CD14-positive monocyte (primary cell): ENCODE data around the gene CD38. TPM values are rescaled to one million over a fixed set of nuclear protein-coding genes. Genes with fewer than 3 reads are reported as not detected.
A peak's percentile ranks its signal among the peaks of the same experiment; 100 is the strongest.

Source experiments
- DNase-seq, 3 donors: peaks; one replicate each; pipeline ENCODE4 v3.0.0-alpha.2; 2011 to 2022
- H2AFZ ChIP-seq: 2 replicates; pipeline ENCODE4 v1.6.0; 2012; ENCODE audit warnings: mild to moderate bottlenecking, low read depth, low read length, inconsistent platforms; ENCODE audit not compliant: insufficient read depth, poor library complexity, severe bottlenecking
- H3K27ac ChIP-seq, 2 donors: 1 replicate in 1 of 2; 2 replicates in 1 of 2; pipeline ENCODE4 v1.5.1; 2012 to 2013; ENCODE audit warnings: low read length in 2 of 2, control low read depth in 1 of 2, inconsistent platforms in 1 of 2, low read depth in 1 of 2, mild to moderate bottlenecking in 1 of 2
- H3K27me3 ChIP-seq, 2 donors: one replicate each; pipeline versions ENCODE4 v1.6.0 to v1.6.1; 2011 to 2013; ENCODE audit warnings: low read length in 2 of 2; ENCODE audit not compliant: control insufficient read depth in 2 of 2, insufficient read depth in 2 of 2
- H3K36me3 ChIP-seq, 2 donors: replicated peaks in 1 of 2; 1 replicate in 1 of 2; 2 replicates in 1 of 2; pipeline versions ENCODE4 v1.5.1 to v1.6.1; 2012 to 2013; ENCODE audit warnings: low read length in 2 of 2, control low read depth in 1 of 2, inconsistent platforms in 1 of 2, mild to moderate bottlenecking in 1 of 2; ENCODE audit not compliant: insufficient read depth in 2 of 2, control insufficient read depth in 1 of 2
- H3K4me1 ChIP-seq, 2 donors: 1 replicate in 1 of 2; 2 replicates in 1 of 2; pipeline versions ENCODE4 v1.5.1 to v1.6.1; 2012 to 2013; ENCODE audit warnings: low read length in 2 of 2, control low read depth in 1 of 2, inconsistent platforms in 1 of 2, mild to moderate bottlenecking in 1 of 2, moderate library complexity in 1 of 2; ENCODE audit not compliant: insufficient read depth in 2 of 2, control insufficient read depth in 1 of 2
- H3K4me2 ChIP-seq: replicated peaks from 2 replicates; pipeline ENCODE3; 2012; ENCODE audit warnings: low read length, moderate library complexity, mild to moderate bottlenecking; ENCODE audit not compliant: poor library complexity, severe bottlenecking; ENCODE audit errors: extremely low read depth
- H3K4me3 ChIP-seq, 3 experiments: fragments of 200-600 bp in 1 of 3; sonication (generic) in 1 of 3; replicated peaks in 1 of 3; 1 replicate in 2 of 3; 2 replicates in 1 of 3; pipeline ENCODE4 v1.5.1; 2011 to 2013; ENCODE audit warnings: low read length in 3 of 3, mild to moderate bottlenecking in 3 of 3, control low read depth in 2 of 3, low read depth in 2 of 3, inconsistent platforms in 1 of 3, moderate library complexity in 1 of 3
- H3K79me2 ChIP-seq: 2 replicates; pipeline ENCODE4 v1.6.0; 2012; ENCODE audit warnings: mild to moderate bottlenecking, control low read depth, inconsistent platforms, low read length, moderate library complexity; ENCODE audit not compliant: insufficient read depth
- H3K9ac ChIP-seq: 2 replicates; pipeline ENCODE4 v1.6.0; 2017; ENCODE audit warnings: low read length, mild to moderate bottlenecking; ENCODE audit not compliant: insufficient read depth, poor library complexity, severe bottlenecking
- H3K9me3 ChIP-seq, 2 donors: replicated peaks in 1 of 2; 1 replicate in 1 of 2; 2 replicates in 1 of 2; pipeline versions ENCODE4 v1.5.1 to v1.6.1; 2012 to 2013; ENCODE audit warnings: low read length in 2 of 2, control low read depth in 1 of 2; ENCODE audit not compliant: control insufficient read depth in 1 of 2, insufficient read depth in 1 of 2
- H4K20me1 ChIP-seq: 2 replicates; pipeline ENCODE4 v1.6.0; 2012; ENCODE audit warnings: mild to moderate bottlenecking, low read length, control low read depth, moderate library complexity; ENCODE audit not compliant: insufficient read depth
- H3K27ac Mint-ChIP-seq, 7 donors: one replicate each; pipeline ENCODE4 v1.8.0; 2020; ENCODE audit warnings: mild to moderate bottlenecking in 7 of 7, mixed read lengths in 7 of 7, moderate library complexity in 6 of 7, inconsistent platforms in 2 of 7
- H3K27me3 Mint-ChIP-seq, 3 donors: one replicate each; pipeline ENCODE4 v1.8.0; 2021 to 2022; ENCODE audit warnings: low read depth in 3 of 3, mild to moderate bottlenecking in 3 of 3, mixed read lengths in 3 of 3, moderate library complexity in 3 of 3, inconsistent platforms in 1 of 3
- H3K36me3 Mint-ChIP-seq, 2 donors: one replicate each; pipeline ENCODE4 v1.8.0; 2020; ENCODE audit warnings: mixed read lengths in 2 of 2, inconsistent platforms in 1 of 2, mild to moderate bottlenecking in 1 of 2
- H3K4me1 Mint-ChIP-seq: one replicate; pipeline ENCODE4 v1.8.0; 2020; ENCODE audit warnings: mild to moderate bottlenecking, mixed read lengths
- H3K4me3 Mint-ChIP-seq, 2 donors: one replicate each; pipeline ENCODE4 v1.8.0; 2020; ENCODE audit warnings: mild to moderate bottlenecking in 2 of 2, mixed read lengths in 2 of 2, moderate library complexity in 1 of 2
- H3K9me3 Mint-ChIP-seq, 7 donors: one replicate each; pipeline ENCODE4 v1.8.0; 2020 to 2022; ENCODE audit warnings: mixed read lengths in 7 of 7, mild to moderate bottlenecking in 6 of 7, moderate library complexity in 6 of 7, inconsistent platforms in 2 of 7
- CTCF ChIP-seq: fragments of 200-600 bp; IDR thresholded peaks from one replicate; pipeline ENCODE4 v1.8.0; 2022; ENCODE audit warnings: antibody characterized with exemption, mild to moderate bottlenecking
- whole genome bisulfite sequencing: methylation state at CpG from one replicate; pipeline ENCODE4 v1.1.5; 2013; ENCODE audit warnings: missing lambda C conversion rate; ENCODE audit not compliant: insufficient coverage; 5-methylcytosine and 5-hydroxymethylcytosine counted together
- intact Hi-C, 2 donors: fragments of 100-400 bp; cut with micrococcal nuclease; formaldehyde crosslinking; loops; one replicate each; pipeline versions ENCODE4 v1.15.0 to v1.15.1; 2023
- polyA plus RNA-seq, 3 donors: library from polyadenylated mRNA; depleted of rRNA in 1 of 3; unstranded in 2 of 3; stranded (reverse) in 1 of 3; fragments of 300-500 nt in 2 of 3; fragments of >200 nt in 1 of 3; fragmentation: Illumina TruSeq in 2 of 3; gene quantifications; 1 replicate in 2 of 3; 2 replicates in 1 of 3; pipeline ENCODE4 v1.2.3, GENCODE V29; 2012 to 2021

CD38 gene
- polyA plus RNA-seq, 3 donors: 2.3 to 4.4 (median 3.0) TPM

- peak overlapping the region; percentile 82 to 90 for H3K27ac ChIP-seq
- H3K27me3 ChIP-seq: no peaks in the 10 kb centered on the region
- peaks cover 0 to 8% (median 3%) of the 10 kb centered on the region in 7 donors for H3K9me3 Mint-ChIP-seq
- peaks cover 60 to 68% of the 10 kb centered on the region in 2 donors for H3K4me1 ChIP-seq
- H3K79me2 ChIP-seq: peaks cover 56% of the 10 kb centered on the region
- TF ChIP-seq CTCF: no peak
- no peaks in the 10 kb centered on the region for H4K20me1 ChIP-seq
- H3K36me3 Mint-ChIP-seq: peaks cover 14 to 15% of the 10 kb centered on the region in 2 donors
- peaks cover 4 to 16% (median 8%) of the 10 kb centered on the region in 3 donors for H3K27me3 Mint-ChIP-seq
- peak; percentile 70 to 86 (median 82) for DNase-seq
- no peaks in the 10 kb centered on the region for H3K36me3 ChIP-seq
- peaks cover 0 to 1% of the 10 kb centered on the region in 2 donors for H3K9me3 ChIP-seq
- intact Hi-C loops: no loop called here
- peak overlapping the region; percentile 65 to 83 for H3K4me3 Mint-ChIP-seq
- H3K4me2 ChIP-seq: peak overlapping the region; percentile 75
- 22% methylated on average over 2 of the region's 6 CpGs for WGBS
- H3K4me3 ChIP-seq: peak overlapping the region; percentile 1 to 57 (median 10)
- peak overlapping the region; percentile 19 for H3K9ac ChIP-seq
- H3K27ac Mint-ChIP-seq: peak overlapping the region; percentile 95 to 99 (median 97)
- H3K4me1 Mint-ChIP-seq: peaks cover 67% of the 10 kb centered on the region
- peak overlapping the region; percentile 76 for H2AFZ ChIP-seq
Measured at GRCh38 chr4:15781427-15782095, 3.4 kb downstream of the CD38 start.

- no peak for TF ChIP-seq CTCF
- Histone ChIP-seq H3K4me3 (peak overlapping the region in 1 of 3 experiments; percentile 23), H3K27ac (peak overlapping the region in 1 of 2 donors; percentile 90), H3K4me2 (peak overlapping the region; percentile 28), H3K27me3 (no peaks in the 10 kb centered on the region), H3K79me2 (peaks cover 75% of the 10 kb centered on the region), H3K9me3 (peaks cover 0 to 4% of the 10 kb centered on the region in 2 donors), H3K36me3 (peaks cover 0 to 11% of the 10 kb centered on the region in 2 donors), H3K9ac (no peak overlapping the region), H4K20me1 (no peaks in the 10 kb centered on the region), H3K4me1 (peaks cover 55 to 59% of the 10 kb centered on the region in 2 donors), H2AFZ (no peak overlapping the region)
- Mint-ChIP-seq H3K27ac (peak overlapping the region; percentile 80 to 99 (median 95)), H3K9me3 (peaks cover 0 to 8% (median 3%) of the 10 kb centered on the region in 7 donors), H3K4me1 (peaks cover 59% of the 10 kb centered on the region), H3K36me3 (peaks cover 27 to 29% of the 10 kb centered on the region in 2 donors), H3K4me3 (peak overlapping the region in 1 of 2 donors; percentile 59), H3K27me3 (peaks cover 0 to 2% (median 2%) of the 10 kb centered on the region in 3 donors)
- intact Hi-C loops: no loop called here
- peak; percentile 25 to 67 (median 39) for DNase-seq
- WGBS: 45% methylated on average over 4 of the region's 4 CpGs
Measured at GRCh38 chr4:15783676-15784075, 5.5 kb downstream of the CD38 start.
